ENCODE data around the gene DNM3. TPM values are rescaled to one million over a fixed set of nuclear protein-coding genes. Genes with fewer than 3 reads are reported as not detected.

The DNM3 gene
- total and polyA plus RNA-seq, 10 of the 15 experiments (the other 5 are each of a cell fraction or from before 2014, with no cell fraction given): 0.03 to 1.5 (median 0.08) TPM; not detected in 3

GRCh38 chr1:172394811-172395210, 553.5 kb downstream of the DNM3 start (continued):
- no peak for TF ChIP-seq SREBF2 (IDR thresholded peaks at IDR 0.05; ENCODE audit: low read length)
- no peak for TF ChIP-seq USF2 (IDR thresholded peaks at IDR 0.05; ENCODE audit: borderline replicate concordance, low read depth, low read length)
- TF ChIP-seq POLR2A (IDR thresholded peaks at IDR 0.05; ENCODE audit: low read depth, low read length): no peak
- no peak for TF ChIP-seq POU2F2 (IDR thresholded peaks at IDR 0.05; ENCODE audit: borderline replicate concordance, low read depth, low read length)
- TF ChIP-seq FOS (IDR thresholded peaks at IDR 0.05; ENCODE audit: borderline replicate concordance, extremely low read depth, insufficient read length): no peak

GRCh38 chr1:172395576-172395975, 554.3 kb downstream of the DNM3 start:
- WGBS (ENCODE audit: insufficient coverage, insufficient replicate concordance, low lambda C conversion rate, missing lambda C conversion rate): 96% methylated on average over 3 of the region's 3 CpGs
- Histone ChIP-seq H3K9ac (ENCODE audit: control insufficient read depth, insufficient read depth, low read length) (no peak overlapping the region), H3K27me3 (replicated peaks in 1 of 2; ENCODE audit: control insufficient read depth in 2 of 2, insufficient read depth in 2 of 2, low read length in 1 of 2) (no peaks in the 10 kb centered on the region), H3K9me3 (replicated peaks; ENCODE audit: control insufficient read depth, insufficient read depth, low read length) (no peaks in the 10 kb centered on the region; the same call in 2 of the 3 replicates), H2AFZ (ENCODE audit: control insufficient read depth, low read depth, low read length) (no peak overlapping the region), H3K36me3 (ENCODE audit: control insufficient read depth in 2 of 2, insufficient read depth in 2 of 2, low read length in 1 of 2) (no peaks in the 10 kb centered on the region), H3K27ac (ENCODE audit: control insufficient read depth, insufficient read depth) (peak overlapping the region; percentile 27), H3K4me3 (no peak overlapping the region), H3K4me1 (ENCODE audit: control insufficient read depth, insufficient read depth, low read length) (peaks cover 86% of the 10 kb centered on the region), H3K4me2 (ENCODE audit: control insufficient read depth, insufficient read depth) (no peak overlapping the region), H3K79me2 (ENCODE audit: control insufficient read depth, insufficient read depth, low read length) (no peaks in the 10 kb centered on the region), H4K20me1 (ENCODE audit: control insufficient read depth, insufficient read depth) (no peaks in the 10 kb centered on the region)
- FAIRE-seq: no peak
- in situ Hi-C loops (cut with MboI) (loop anchor here (5.0 kb wide), 1 partner anchor 308 kb away; no protein-coding TSS in a partner anchor), intact Hi-C loops (cut with micrococcal nuclease; ENCODE audit: unreplicated experiment) (loop anchor here (5.0 kb wide), 1 partner anchor 123 kb away; no protein-coding TSS in a partner anchor)
- SMC1A ChIA-PET (ENCODE audit: uncharacterized antibody, unreplicated experiment): interaction anchor here (0.8 to 16.5 kb wide), 10 partner anchors 17 to 304 kb away, joined by 3 to 458 read pairs (median 27); no protein-coding TSS in a partner anchor
- RAD21 ChIA-PET (ENCODE audit: unreplicated experiment): interaction anchor here (0.9 to 15.1 kb wide), 9 partner anchors 15 to 392 kb away, joined by 3 to 394 read pairs (median 26); no protein-coding TSS in a partner anchor
- no TSS peak for BruUV-seq (replicated peaks)
- ATAC-seq: no peak
- POLR2A ChIA-PET: interaction anchor here (1.2 to 8.1 kb wide), 4 partner anchors 14 to 57 kb away, joined by 3 to 73 read pairs (median 24); no protein-coding TSS in a partner anchor
- CTCF ChIA-PET: interaction anchor here (1.0 to 12.4 kb wide), 11 partner anchors 15 to 393 kb away, joined by 3 to 153 read pairs (median 4); partner anchors contain the start of gene PIGC
- DNase-seq (ENCODE audit: low read depth, low spot score): no peak
- TF ChIP-seq CEBPZ (IDR thresholded peaks at IDR 0.05; ENCODE audit: low read depth, low read length) (no peak), ZNF592 (IDR thresholded peaks at IDR 0.05) (no peak), GABPA (IDR thresholded peaks at IDR 0.05; ENCODE audit: low read depth) (no peak), CTCF (IDR thresholded peaks at IDR 0.05 in 2 of 3, conservative IDR thresholded peaks at IDR 0.05 in 1 of 3; ENCODE audit: control insufficient read depth in 2 of 3, extremely low read depth in 1 of 3, insufficient read depth in 1 of 3, low read depth in 3 of 3, low read length in 3 of 3) (no peak), POLR2AphosphoS2 (IDR thresholded peaks at IDR 0.05; ENCODE audit: low read depth, low read length) (no peak)

Measured in GM12878 (cell line).